Umbilical cord (tissue), 2 donors: ENCODE results near the gene PSMB5. TPM values are rescaled to one million over a fixed set of nuclear protein-coding genes. Genes with fewer than 3 reads are reported as not detected.
"Not testable (repeated sequence)": the region's sequence is repeated elsewhere in the genome, so short reads cannot be mapped to it uniquely, and the experiment has no call there.

Experiments used
- DNase-seq: peaks from one replicate; pipeline ENCODE4 v3.0.0-alpha.2; 2015; ENCODE audit warnings: low spot score
- total RNA-seq: library from RNA; depleted of rRNA; stranded (reverse); fragments of >200 nt; gene quantifications from one replicate; pipeline ENCODE4 v1.2.3, GENCODE V29; 2014; ENCODE audit warnings: low replicate concordance; ENCODE audit not compliant: insufficient read depth

PSMB5 gene
- total RNA-seq, 1 donor from 2014 or later, result 100 TPM

DNA sequence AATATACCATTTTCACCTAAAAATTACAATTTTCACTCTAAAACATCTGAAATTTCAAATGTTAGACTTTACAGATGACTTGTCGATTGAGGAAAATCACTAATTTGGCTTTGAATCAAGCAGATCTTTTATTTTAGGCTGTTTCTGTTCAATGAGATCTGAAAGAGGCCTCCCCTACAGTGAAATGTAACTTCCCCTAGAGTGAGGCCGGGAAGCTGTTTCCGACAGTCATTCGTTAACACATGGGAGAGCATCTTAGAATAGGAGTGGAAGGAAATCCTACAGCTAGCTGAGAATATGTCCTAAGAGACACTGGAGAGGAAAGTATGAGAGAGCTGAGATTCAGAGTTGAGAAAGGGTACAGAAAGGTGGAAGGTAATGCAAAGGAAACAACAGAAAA lies 19.1 kb downstream of the PSMB5 start:
- no peak for DNase-seq

DNA sequence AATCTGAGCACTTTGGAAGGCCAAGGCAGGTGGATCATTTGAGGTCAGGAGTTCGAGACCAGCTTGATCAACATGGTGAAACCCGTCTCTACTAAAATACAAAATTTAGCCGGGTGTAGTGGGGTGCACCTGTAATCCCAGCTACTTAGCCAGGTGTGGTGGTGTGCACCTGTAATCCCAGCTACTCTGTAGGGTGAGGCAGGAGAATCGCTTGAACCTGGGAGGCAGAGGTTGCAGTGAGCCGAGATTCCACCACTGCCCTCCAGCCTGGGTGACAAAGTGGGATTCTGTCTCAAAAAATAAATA lies 21.0 kb downstream of the PSMB5 start:
- DNase-seq, result not testable (repeated sequence)

DNA sequence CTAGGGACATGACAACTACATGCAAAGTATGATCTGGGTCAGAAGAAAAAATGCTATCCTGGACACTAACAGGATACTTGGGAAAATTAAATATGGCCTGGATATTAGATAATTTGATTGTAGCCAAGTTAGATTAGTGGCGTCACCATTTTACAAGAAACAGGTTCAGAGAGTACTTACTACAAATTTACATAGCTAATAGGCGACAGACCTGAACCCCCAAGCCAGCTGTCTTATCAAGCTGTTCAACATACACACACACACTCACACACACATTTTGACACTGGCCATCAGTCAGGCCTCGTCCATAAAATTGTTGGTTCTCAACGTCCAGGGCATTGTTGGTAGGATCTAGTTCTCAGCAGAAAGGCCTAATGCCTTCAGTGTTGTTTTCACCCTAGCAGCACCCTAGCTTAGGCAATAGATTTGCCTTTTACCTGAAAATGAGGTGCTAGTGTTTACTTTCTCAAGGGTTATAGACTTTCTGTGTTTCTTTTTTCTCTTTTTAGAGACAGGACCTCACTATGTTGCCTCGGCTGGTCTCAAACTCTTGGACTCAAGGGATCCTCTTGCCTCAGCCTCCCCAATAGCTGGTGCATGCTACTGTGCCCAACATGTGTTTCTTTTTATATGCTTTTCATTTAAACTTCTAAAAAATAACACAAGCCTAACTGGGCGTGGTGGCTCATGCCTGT lies 21.5 kb downstream of the PSMB5 start:
- DNase-seq, result no peak

DNA sequence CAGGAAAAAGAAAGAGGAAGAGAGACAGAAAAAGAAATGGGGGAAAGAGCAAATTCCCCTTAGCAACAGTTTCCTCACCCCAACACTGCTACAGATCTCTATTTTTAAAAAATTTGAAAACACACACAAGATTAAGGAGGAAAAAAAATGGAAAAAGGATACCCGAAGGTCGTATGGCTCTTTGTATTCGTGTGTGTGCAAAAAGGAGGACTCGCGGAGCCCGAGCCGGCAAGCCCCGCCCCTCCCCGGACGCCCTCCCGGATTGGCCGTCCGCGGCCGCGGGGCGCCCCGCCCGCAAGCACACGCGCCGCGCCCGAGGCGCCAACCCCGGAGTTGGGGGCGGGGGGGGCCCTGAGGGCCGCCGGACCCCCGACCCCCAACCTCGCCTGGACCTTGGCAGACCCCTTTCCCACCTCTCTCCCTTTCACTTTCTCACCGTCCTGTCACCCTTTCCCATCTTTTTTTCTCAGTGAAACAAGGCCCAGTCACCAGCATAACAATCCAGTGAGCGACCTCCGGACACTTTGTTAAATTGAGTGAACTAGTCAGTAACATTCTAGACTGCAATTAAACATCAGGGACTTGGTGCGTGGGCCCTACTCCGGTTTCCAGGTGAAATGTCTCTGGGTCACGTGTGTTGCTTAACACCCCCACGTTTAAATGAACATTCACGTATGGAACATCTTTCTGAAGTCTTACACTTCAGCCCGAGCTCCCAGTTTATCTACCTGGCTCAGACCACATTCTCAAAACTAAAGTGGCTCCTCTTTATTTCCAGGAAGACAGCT lies 24.6 kb downstream of the PSMB5 start, which contains the start of gene C14orf93:
TSS of gene C14orf93 (minus strand) at position 205 of the 788 bp plus-strand sequence. CDS start 11,120 bp downstream, outside the sequence.
- peak; percentile 87 for DNase-seq

DNA sequence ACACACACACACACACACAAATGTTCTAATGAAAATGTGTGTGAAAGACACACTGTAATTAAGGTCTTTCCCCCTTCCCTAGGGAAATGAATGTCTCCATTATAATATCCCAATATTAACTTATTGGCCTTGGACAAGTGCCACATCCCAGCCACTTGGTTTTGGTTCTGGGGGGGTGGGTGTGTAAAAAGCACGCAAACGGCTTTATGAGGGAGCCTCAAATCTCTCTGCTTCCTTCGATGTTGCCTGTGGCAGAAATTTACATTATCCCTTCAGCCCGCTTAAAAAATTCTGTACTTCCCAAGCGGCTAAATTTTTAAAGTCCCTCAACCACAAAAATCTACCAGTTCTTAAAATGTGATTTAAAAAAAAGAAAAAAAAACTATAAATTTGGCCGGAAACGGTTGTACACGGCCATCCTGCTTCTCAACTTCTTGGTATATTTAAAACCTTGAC lies 25.2 kb downstream of the PSMB5 start:
- DNase-seq, result no peak

DNA sequence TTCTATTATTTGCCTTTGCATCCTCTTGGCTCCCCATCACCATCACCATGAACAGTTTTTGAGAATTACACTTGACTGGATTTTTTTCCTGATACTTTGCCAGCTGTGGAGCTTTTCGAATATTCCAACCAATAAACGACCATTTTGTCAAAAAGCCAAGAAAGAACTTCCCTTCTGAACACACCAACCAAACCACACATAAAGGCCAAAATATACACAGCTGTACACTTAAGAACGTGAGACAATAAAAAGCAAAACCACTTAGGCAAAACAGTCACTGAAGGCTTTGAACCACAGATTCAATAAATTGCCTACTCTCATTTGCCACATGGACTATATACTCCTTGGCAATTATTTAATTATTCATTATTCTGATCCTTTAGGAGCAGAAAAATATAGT lies 25.9 kb downstream of the PSMB5 start:
- no peak for DNase-seq

DNA sequence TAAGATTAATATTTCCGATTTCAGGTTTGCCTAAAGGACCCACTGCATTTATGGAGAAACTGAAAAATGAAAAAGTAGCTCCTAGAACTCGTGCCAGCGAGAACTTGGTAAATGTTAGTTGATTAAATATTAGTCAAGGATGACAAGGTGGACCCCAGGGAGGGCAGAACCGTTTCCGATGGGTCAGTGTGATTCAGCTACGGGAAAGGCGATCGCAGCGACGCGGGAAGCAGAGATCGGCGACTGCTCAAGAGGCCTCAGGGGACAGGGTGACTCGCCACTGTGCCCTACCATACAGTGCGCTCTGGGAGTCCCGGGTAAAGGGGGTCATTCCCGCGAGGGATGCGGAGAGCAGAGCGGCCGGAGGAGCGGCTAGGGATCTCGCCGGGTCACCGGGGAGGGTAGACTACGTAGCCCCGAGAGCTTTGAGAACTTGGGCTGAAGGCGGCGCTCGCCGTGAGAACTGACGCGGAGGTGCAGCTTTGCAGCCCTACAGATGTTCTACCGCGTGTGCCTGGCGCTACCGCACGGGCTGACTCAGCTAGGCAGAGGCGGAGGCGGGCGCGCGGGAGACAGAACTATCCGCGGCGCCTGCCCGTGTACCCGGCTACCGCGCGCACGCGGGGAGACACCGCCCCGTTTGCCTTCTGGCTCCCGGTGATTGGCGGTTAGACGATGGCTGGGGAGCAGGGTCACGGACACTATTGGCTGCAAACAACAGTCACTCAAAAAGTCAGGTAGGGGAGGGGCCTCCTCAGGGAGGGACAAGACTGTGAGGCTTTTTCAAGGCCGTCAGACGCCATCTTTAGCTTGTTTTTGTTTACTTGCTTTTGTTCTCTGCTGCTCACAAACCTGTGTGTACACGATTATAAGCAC lies 27.9 kb downstream of the PSMB5 start:
- DNase-seq, result peak; percentile 99

DNA sequence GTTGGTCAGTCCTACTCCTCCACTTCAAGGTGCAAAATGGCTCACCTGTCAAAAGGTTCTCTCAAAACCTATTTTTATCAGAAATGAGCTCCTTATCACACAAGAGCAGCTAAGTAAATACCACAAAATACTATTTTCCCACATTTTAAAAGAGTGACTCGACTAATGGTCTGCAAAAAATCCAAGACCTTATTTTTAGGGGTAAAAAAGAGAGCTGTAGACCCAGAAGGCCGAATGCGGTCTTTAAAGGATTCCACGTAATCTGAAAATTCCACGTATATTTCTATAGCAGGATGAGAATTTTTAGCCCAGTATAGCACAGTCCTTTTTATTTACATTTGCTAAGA lies 28.5 kb downstream of the PSMB5 start:
- no peak for DNase-seq

DNA sequence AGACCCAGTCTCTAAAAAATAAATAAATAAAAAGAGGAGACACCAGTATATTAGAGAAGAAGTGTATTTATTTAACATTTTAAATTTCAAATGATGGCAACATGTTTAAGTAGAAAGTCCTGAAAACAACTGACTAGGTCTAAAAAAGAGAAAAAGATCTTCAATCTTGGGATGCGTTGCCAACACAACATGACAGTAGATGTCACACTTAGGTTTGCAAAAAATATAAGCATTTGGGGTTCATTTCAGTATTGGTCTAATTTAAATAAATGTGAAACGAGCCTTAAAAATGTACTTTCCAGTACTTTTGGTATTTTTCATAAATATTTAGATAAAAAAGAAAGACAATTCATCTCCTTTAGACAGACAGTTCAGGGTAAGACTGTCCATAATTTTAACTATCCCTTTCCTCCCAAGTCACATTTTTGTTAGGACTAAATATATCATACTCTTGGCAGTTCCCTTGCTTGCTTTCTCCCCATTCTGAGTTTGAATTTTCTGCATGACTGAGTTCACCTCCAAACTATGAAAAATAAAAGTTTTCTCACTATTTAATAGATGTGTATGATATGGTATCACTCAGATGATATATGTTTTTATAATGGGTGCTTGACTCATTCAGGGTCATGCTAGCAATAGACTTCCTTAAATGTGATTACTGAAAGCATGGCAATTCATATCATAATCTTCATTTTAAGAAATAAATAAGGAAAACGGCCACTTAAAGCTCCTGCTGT lies 29.1 kb downstream of the PSMB5 start:
- no peak for DNase-seq

DNA sequence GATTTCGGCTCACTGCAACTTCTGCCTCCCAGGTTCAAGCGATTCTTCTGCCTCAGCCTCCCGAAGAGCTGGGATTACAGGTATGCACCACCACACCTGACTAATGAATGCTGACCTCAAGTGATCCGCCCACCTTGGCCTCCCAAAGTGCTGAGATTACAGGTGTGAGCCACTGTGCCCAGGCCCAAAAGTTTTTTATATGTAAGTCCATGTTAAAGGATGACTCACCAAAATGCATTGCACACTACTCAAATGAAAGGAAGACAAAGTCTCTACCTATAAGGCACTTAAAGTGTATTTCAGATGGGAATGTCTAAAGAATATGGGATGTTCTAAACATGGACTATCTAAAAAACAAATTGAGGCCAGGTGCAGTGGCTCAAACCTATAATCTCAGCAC lies 30.4 kb downstream of the PSMB5 start:
- not testable (repeated sequence) for DNase-seq

DNA sequence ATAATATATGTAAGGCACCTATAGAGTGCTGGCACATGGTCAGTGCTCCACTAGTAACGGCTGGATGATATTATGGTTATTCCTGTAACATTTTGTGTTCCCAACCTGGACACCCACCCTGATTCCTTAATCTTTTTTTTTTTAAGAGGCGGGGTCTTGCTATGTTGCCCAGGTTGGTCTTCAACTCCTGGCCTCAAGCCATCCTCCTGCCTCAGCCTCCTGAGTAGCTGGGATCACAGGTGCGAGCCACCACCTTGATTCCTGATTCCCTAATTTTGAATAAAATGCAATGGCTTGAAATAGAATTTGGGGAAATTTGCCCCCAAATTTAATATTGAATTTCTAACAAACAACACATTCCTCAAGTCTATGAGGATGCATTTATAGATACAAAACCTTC lies 32.1 kb downstream of the PSMB5 start:
- no peak for DNase-seq

DNA sequence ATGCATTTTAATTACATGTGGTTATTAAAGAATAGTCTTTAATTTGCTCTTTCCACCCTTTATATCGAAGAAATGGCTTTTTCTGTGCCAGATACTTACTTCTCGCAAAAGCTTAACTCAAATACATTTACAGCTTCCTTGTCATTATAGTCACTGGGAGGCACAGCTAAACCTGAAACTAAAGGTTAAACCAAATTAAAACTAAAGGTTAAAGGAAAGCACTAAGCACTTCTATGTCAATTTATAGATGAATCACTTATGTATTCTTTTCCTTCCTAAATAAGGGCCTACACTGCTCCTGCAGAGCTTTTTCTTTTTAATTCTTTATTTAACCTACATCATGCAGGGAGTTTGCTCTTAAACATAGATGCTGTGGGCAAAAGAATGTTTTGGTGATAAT lies 33.8 kb downstream of the PSMB5 start:
- DNase-seq, result no peak

DNA sequence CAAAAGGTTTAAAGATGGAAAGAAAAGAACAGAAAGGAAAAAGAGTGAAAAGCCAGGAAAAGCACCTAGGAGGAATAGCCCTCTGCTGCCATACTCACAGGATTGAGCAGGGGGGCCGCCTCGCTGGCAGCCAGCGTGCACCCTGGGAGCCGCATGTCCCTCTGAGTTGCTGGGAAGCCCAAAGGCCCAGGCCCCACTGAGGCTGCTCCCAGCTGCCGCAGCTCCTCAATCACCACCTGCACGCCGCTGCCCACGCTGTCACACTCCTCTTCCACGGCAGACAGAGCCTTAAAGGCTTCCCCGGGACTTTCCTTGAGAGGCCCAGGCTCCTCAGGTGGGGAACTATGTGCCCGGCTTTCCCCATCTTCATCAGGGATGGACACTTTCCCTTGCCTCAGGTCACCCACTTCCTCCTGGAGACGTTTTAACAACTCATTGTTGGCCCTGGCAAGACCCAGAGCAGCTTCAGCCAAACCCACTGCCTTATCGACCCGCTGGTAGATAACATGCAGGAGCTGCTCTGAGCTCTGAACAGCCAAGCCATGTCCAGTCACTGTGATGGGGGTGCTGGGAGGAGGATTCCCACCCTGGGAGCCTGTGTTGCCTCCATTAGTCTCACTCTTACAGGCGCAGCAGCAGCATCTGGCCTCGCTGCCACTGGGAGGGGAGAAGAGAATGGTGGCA lies 36.2 kb downstream of the PSMB5 start:
- no peak for DNase-seq

DNA sequence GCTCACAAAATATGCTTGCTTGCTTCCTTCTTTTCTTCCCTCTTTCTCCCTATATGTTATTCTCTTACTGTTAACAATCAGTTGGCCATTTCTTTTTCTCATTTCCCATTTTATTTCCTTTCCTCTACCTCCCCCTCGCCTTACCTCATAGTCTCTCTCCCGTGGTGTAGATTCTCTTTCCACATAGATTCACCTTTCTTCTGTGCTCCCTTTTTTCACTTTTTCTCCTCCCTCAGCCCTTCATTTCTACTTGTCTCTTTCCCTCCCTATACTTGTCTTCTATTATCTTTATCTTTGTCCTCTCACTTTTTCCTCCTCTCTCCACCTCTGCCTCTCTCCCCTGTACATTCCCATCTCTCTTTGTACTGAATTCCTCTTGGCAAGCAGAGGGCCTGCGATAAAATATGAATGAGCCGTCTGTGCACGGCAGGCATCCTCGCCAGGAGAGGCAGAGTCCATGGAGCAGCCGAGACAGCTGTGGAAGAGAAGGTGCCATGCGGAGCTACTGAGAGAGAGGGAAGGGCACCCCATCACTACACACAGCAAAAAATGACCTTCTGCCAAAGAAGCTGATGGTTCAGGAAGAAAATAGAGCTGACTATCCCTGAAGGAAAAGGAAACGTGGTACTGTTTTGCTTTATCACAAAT lies 36.9 kb downstream of the PSMB5 start:
- DNase-seq, result no peak

DNA sequence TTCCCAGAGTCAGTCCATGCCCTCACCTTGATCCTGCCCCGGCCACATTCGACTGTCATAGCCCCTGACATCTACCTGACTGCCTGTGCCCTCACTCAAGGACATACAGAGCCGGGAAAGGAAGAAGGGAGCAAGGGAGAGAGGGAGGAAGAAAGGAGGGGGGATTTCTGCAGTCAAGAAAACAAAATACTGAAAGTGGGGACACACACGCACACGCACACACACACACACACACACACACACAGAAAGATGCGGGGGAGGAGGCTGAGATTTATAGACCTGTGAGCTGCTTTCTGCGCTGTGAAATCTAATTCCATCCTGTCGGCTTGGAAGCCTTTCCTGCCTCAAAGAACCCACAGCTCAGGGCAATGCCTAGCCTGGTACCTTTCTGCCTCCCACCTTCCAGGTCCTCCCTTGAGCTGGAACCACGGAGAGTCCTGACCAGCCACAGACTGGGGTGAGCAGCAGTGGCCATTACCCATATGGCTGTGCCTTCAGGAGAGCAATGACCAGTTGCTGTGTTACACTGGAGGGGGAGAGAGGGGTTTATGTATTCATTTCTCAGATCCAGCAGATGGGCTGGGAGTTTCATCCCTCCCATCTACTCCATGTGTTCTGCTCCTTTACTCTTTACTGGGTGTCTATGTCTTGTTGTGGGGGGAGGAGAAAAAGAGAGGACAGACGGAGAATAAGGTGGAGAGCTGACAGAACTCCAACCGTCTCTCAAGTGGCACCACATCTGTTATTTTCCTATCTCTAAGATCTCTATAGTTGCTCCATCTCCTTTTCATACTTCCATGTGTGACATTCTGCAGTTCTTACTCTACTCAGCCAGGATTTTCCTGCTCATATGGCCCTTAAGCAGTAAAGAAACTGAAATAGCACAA lies 37.7 kb downstream of the PSMB5 start:
- DNase-seq, result peak; percentile 26

DNA sequence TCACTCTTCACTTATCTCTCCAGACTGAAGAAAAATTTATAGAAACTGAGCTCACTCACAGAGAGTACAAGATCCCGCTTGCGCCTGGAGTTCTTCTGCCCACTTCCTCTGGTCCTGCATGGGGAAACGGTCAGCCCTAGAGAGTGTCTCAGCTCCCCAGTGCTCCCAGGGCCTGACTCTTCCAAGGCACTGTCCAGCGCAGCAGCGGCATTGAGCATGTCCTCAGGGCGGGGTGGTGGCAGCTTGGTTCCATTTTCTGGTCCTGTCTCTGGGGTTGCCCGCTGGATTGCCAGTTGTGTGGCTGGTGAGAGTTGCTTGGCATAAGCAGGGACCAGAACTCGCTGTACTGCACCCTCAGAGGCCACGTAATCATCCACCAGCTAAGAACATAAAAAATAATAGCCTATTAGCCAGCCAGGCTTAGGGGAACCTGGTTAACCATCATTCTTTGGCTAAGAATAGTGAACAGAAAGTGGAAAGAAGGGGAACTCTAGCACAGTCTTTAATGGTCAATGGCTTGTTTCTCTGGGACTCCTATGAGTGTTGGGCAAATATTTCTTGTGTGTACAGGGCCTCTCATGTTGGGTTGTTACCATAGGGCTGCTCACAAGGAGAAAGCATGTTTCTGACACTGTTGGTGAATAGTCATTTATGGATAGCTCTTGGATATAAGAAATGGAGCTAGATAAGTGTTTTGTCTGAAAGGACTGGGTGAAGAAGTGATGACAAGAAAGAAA lies 38.6 kb downstream of the PSMB5 start:
- DNase-seq, result no peak

DNA sequence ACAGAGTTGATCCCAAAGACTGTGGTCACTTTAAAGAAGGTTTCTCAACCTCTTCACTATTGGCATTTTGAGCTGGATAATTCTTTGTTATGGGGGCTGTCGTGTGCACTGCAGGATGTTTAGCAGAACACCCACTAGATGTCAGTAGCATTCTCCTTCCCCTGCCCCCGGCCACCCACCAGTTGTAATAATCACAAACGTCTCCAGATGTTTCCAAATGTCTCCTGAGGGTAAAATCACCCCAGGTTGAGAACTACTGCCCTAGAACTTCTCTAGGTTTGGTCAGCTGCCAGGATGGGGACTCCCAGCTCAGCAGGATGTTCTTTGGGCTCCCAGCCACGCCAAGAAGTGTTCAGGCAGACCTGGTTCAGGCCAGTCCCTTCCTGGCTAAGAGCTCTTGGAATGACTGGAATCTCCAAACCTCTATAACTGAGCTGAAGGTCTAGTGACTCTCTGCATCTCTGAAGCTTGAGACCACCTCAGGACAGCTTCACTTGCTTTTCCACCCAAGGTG lies 39.9 kb downstream of the PSMB5 start:
- peak; percentile 47 for DNase-seq

DNA sequence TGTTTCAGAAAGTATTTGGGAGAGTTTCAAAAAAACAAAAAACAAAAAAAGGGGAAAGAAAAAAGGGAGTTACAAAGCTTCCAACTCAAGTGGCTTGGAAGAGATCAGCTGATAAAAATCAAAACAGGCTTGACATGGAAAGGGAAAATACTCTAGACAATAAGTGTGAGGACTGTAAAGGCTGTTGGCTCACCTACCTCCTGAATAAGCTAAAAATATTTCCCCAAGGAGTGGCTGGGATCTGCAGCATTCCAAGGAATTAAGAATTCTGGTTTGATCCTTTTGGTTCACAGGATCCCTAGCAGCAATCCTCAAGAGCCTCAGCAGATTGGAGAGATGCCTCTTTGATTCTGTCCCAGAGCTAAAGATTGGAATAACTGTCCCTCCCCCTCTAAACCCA lies 41.2 kb downstream of the PSMB5 start:
- DNase-seq, result no peak

DNA sequence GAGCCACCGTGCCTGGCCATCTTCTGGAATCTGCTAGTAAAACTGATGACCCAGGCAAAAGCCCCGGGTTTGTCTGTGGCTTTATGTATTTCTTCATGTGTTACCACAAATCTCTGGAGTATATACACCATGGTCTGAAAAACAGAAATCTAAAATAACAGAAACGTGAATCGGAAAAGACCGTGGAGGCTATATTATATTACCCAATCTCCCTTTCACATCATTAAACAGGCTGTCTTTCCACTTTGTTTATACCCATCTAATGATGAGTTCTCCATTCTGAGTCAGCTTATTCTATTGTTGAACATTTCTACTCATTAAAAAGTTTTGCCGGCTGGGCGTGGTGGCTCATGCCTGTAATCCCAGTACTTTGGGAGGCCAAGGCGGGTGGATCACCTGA lies 42.8 kb downstream of the PSMB5 start:
- DNase-seq, result no peak
